Immature natural killer cell (primary cell): ENCODE measurements around the gene GARIN5B. TPM values are rescaled to one million over a fixed set of nuclear protein-coding genes. Genes with fewer than 3 reads are reported as not detected.
A peak's percentile ranks its signal among the peaks of the same experiment; 100 is the strongest.

Experiments used
- DNase-seq, 3 donors: peaks; one replicate each; pipeline ENCODE4 v3.0.0; 2022; ENCODE audit warnings: mixed read lengths in 1 of 3
- H3K27ac Mint-ChIP-seq, 6 donors: one replicate each; pipeline ENCODE4 v1.8.0; 2020; ENCODE audit warnings: mixed read lengths in 6 of 6, mild to moderate bottlenecking in 5 of 6, inconsistent platforms in 4 of 6, moderate library complexity in 3 of 6
- H3K27me3 Mint-ChIP-seq, 3 donors: one replicate each; pipeline ENCODE4 v1.8.0; 2020 to 2021; ENCODE audit warnings: low read depth in 3 of 3, mild to moderate bottlenecking in 3 of 3, mixed read lengths in 3 of 3, moderate library complexity in 3 of 3, inconsistent platforms in 1 of 3
- H3K36me3 Mint-ChIP-seq, 3 donors: one replicate each; pipeline ENCODE4 v1.8.0; 2020; ENCODE audit warnings: mixed read lengths in 3 of 3, inconsistent platforms in 2 of 3, mild to moderate bottlenecking in 2 of 3
- H3K4me1 Mint-ChIP-seq, 2 donors: one replicate each; pipeline ENCODE4 v1.8.0; 2020; ENCODE audit warnings: inconsistent platforms in 2 of 2, mild to moderate bottlenecking in 2 of 2, mixed read lengths in 2 of 2, moderate library complexity in 1 of 2
- H3K4me3 Mint-ChIP-seq, 5 donors: one replicate each; pipeline ENCODE4 v1.8.0; 2020; ENCODE audit warnings: mild to moderate bottlenecking in 5 of 5, mixed read lengths in 5 of 5, inconsistent platforms in 3 of 5, moderate library complexity in 3 of 5
- H3K9me3 Mint-ChIP-seq, 6 donors: one replicate each; pipeline ENCODE4 v1.8.0; 2020; ENCODE audit warnings: mild to moderate bottlenecking in 6 of 6, mixed read lengths in 6 of 6, inconsistent platforms in 4 of 6, moderate library complexity in 3 of 6
- polyA plus RNA-seq, 3 donors: library from polyadenylated mRNA; unstranded; fragments of 300-500 nt; fragmentation: Illumina TruSeq; gene quantifications; one replicate each; pipeline ENCODE4 v1.2.3, GENCODE V29; 2021

Gene GARIN5B
- polyA plus RNA-seq, 3 donors from 2014 or later = not detected

- Mint-ChIP-seq H3K4me1 (peaks cover 17% of the 10 kb centered on the region in 2 donors), H3K9me3 (no peaks in the 10 kb centered on the region), H3K27ac (peak within 1 kb of the TSS in 3 of 6 donors; percentile 62 to 82 (median 62)), H3K4me3 (peak within 1 kb of the TSS; percentile 75 to 90 (median 81)), H3K36me3 (no peaks in the 10 kb centered on the region), H3K27me3 (peaks cover 4 to 16% (median 11%) of the 10 kb centered on the region in 3 donors)
- DNase-seq = no peak
These were observed 8.3 kb downstream of the GARIN5B start, which contains the start of gene COX6B2 for GRCh38 chr19:55354698-55355212. Gene COX6B2 (minus strand): TSS chr19:55354719. CDS start chr19:55354521, 198 bp downstream.

GRCh38 chr19:55353803-55354697 lies 9.0 kb downstream of the GARIN5B start:
- peak; percentile 61 to 78 (median 68) for DNase-seq
- Mint-ChIP-seq H3K27ac (peak overlapping the region in 3 of 6 donors; percentile 62 to 82 (median 62)), H3K27me3 (peaks cover 4 to 16% (median 13%) of the 10 kb centered on the region in 3 donors), H3K4me1 (peaks cover 17% of the 10 kb centered on the region in 2 donors), H3K36me3 (no peaks in the 10 kb centered on the region), H3K4me3 (peak overlapping the region; percentile 75 to 90 (median 81)), H3K9me3 (no peaks in the 10 kb centered on the region)

- H3K36me3 Mint-ChIP-seq = no peaks in the 10 kb centered on the region
- peak overlapping the region in 1 of 6 donors; percentile 27 for H3K27ac Mint-ChIP-seq
- H3K4me1 Mint-ChIP-seq = peaks cover 17% of the 10 kb centered on the region in 2 donors
- H3K4me3 Mint-ChIP-seq = peak overlapping the region; percentile 75 to 90 (median 81)
- peaks cover 4 to 16% (median 13%) of the 10 kb centered on the region in 3 donors for H3K27me3 Mint-ChIP-seq
- H3K9me3 Mint-ChIP-seq = no peaks in the 10 kb centered on the region
- no peak for DNase-seq
These were observed 9.7 kb downstream of the GARIN5B start for GRCh38 chr19:55353356-55353802.

GRCh38 chr19:55352549-55353145 lies 10.4 kb downstream of the GARIN5B start:
- H3K36me3 Mint-ChIP-seq = no peaks in the 10 kb centered on the region
- peak overlapping the region; percentile 27 to 81 (median 75) for H3K4me3 Mint-ChIP-seq
- no peak for DNase-seq
- peaks cover 17% of the 10 kb centered on the region in 2 donors for H3K4me1 Mint-ChIP-seq
- H3K9me3 Mint-ChIP-seq = no peaks in the 10 kb centered on the region
- H3K27ac Mint-ChIP-seq = peak overlapping the region in 2 of 6 donors; percentile 27 to 49
- H3K27me3 Mint-ChIP-seq = peaks cover 4 to 16% (median 11%) of the 10 kb centered on the region in 3 donors

GRCh38 chr19:55352040-55352439 lies 11.0 kb downstream of the GARIN5B start:
- peak overlapping the region in 1 of 5 donors; percentile 33 for H3K4me3 Mint-ChIP-seq
- H3K36me3 Mint-ChIP-seq = no peaks in the 10 kb centered on the region
- peaks cover 4 to 15% (median 11%) of the 10 kb centered on the region in 3 donors for H3K27me3 Mint-ChIP-seq
- peak overlapping the region in 1 of 6 donors; percentile 20 for H3K27ac Mint-ChIP-seq
- no peak for DNase-seq
- H3K4me1 Mint-ChIP-seq = peaks cover 17% of the 10 kb centered on the region in 2 donors
- no peaks in the 10 kb centered on the region for H3K9me3 Mint-ChIP-seq

GRCh38 chr19:55350620-55351315 lies 12.3 kb downstream of the GARIN5B start:
- no peak for DNase-seq
- Mint-ChIP-seq H3K27me3 (peaks cover 4 to 13% (median 11%) of the 10 kb centered on the region in 3 donors), H3K36me3 (no peaks in the 10 kb centered on the region), H3K4me3 (no peak overlapping the region), H3K27ac (peak overlapping the region in 1 of 6 donors; percentile 64), H3K9me3 (no peaks in the 10 kb centered on the region), H3K4me1 (peaks cover 17% of the 10 kb centered on the region in 2 donors)

GRCh38 chr19:55348317-55349034 lies 14.6 kb downstream of the GARIN5B start:
- Mint-ChIP-seq H3K27ac (no peak overlapping the region), H3K36me3 (no peaks in the 10 kb centered on the region), H3K27me3 (peaks cover 4 to 16% (median 11%) of the 10 kb centered on the region in 3 donors), H3K4me1 (peaks cover 11 to 12% of the 10 kb centered on the region in 2 donors), H3K9me3 (no peaks in the 10 kb centered on the region), H3K4me3 (no peak overlapping the region)
- DNase-seq = no peak

GRCh38 chr19:55347442-55348009 lies 15.5 kb downstream of the GARIN5B start:
- H3K4me3 Mint-ChIP-seq = no peak overlapping the region
- no peak overlapping the region for H3K27ac Mint-ChIP-seq
- DNase-seq = no peak
- H3K9me3 Mint-ChIP-seq = no peaks in the 10 kb centered on the region
- peaks cover 2 to 3% of the 10 kb centered on the region in 2 donors for H3K4me1 Mint-ChIP-seq
- peaks cover 2 to 12% (median 4%) of the 10 kb centered on the region in 3 donors for H3K27me3 Mint-ChIP-seq
- no peaks in the 10 kb centered on the region for H3K36me3 Mint-ChIP-seq

GRCh38 chr19:55346725-55347441 lies 16.2 kb downstream of the GARIN5B start:
- Mint-ChIP-seq H3K27me3 (peaks cover 2 to 10% (median 2%) of the 10 kb centered on the region in 3 donors), H3K36me3 (no peaks in the 10 kb centered on the region), H3K4me1 (peaks cover 0 to 2% of the 10 kb centered on the region in 2 donors), H3K9me3 (no peaks in the 10 kb centered on the region), H3K27ac (no peak overlapping the region), H3K4me3 (no peak overlapping the region)
- DNase-seq = no peak

GRCh38 chr19:55345818-55346724 lies 17.0 kb downstream of the GARIN5B start:
- Mint-ChIP-seq H3K4me3 (no peak overlapping the region), H3K4me1 (peaks cover 6 to 7% of the 10 kb centered on the region in 2 donors), H3K36me3 (no peaks in the 10 kb centered on the region), H3K27ac (no peak overlapping the region), H3K9me3 (no peaks in the 10 kb centered on the region), H3K27me3 (peaks cover 0 to 7% (median 2%) of the 10 kb centered on the region in 3 donors)
- DNase-seq = no peak

GRCh38 chr19:55345101-55345817 lies 17.8 kb downstream of the GARIN5B start:
- H3K36me3 Mint-ChIP-seq = no peaks in the 10 kb centered on the region
- no peak overlapping the region for H3K4me3 Mint-ChIP-seq
- no peak overlapping the region for H3K27ac Mint-ChIP-seq
- no peaks in the 10 kb centered on the region for H3K9me3 Mint-ChIP-seq
- peaks cover 13 to 15% of the 10 kb centered on the region in 2 donors for H3K4me1 Mint-ChIP-seq
- H3K27me3 Mint-ChIP-seq = peaks cover 0 to 7% (median 2%) of the 10 kb centered on the region in 3 donors
- DNase-seq = no peak
